GM12892 (cell line): Measurements from ENCODE around the gene SLC35B1.

Experiments
- DNase-seq: peaks from one replicate; pipeline ENCODE4 v3.0.0; 2011; ENCODE audit not compliant: insufficient read length
- FAIRE-seq: peaks from 2 replicates; lab custom pipeline; 2011; peaks lifted over from hg19 to GRCh38; lab: Jason Lieb, UNC
- POLR2A ChIP-seq: IDR thresholded peaks from 2 replicates; pipeline ENCODE4 v1.6.1; 2011; ENCODE audit warnings: low read depth, low read length, control low read depth
- POLR2AphosphoS5 ChIP-seq: IDR thresholded peaks from 2 replicates; pipeline ENCODE4 v1.6.1; 2011; ENCODE audit warnings: low read depth, low read length, control low read depth
- TAF1 ChIP-seq: IDR thresholded peaks from 2 replicates; pipeline ENCODE4 v1.6.1; 2011; ENCODE audit warnings: low read depth, mild to moderate bottlenecking, control low read depth, low read length, borderline replicate concordance

The SLC35B1 gene

GRCh38 chr17:49746791-49747490 lies 39.2 kb upstream of the SLC35B1 start:
- TF ChIP-seq TAF1 (no peak), POLR2AphosphoS5 (0 out of 2 replicates have a peak, but pooled peaks have one; percentile 28), POLR2A (0 out of 2 replicates have a peak, but pooled peaks have one; percentile 39)
- DNase-seq, result no peak
- FAIRE-seq, result peak; percentile 91

- DNase-seq, result no peak
- peak; percentile 33 for FAIRE-seq
- TF ChIP-seq POLR2A (no peak), TAF1 (no peak), POLR2AphosphoS5 (no peak)
Observed at GRCh38 chr17:49745175-49746139, 37.7 kb upstream of the SLC35B1 start.

GRCh38 chr17:49742166-49742638 lies 34.4 kb upstream of the SLC35B1 start:
- TF ChIP-seq POLR2A (no peak), TAF1 (no peak), POLR2AphosphoS5 (no peak)
- FAIRE-seq (no peak), DNase-seq (no peak)

- FAIRE-seq, result no peak
- DNase-seq, result no peak
- TF ChIP-seq POLR2A (0 out of 2 replicates have a peak, but pooled peaks have one; percentile 2), POLR2AphosphoS5 (no peak), TAF1 (no peak)
Observed at GRCh38 chr17:49741692-49742076, 33.9 kb upstream of the SLC35B1 start.

GRCh38 chr17:49741009-49741691 lies 33.4 kb upstream of the SLC35B1 start:
- DNase-seq (no peak), FAIRE-seq (peak; percentile 71)
- TF ChIP-seq POLR2A (peak; percentile 49), TAF1 (no peak)

- FAIRE-seq (peak; percentile 84), DNase-seq (peak; percentile 46)
- TF ChIP-seq POLR2A, result no peak
- TF ChIP-seq TAF1, result no peak; the same call in 1 of the 2 replicates
- no peak for TF ChIP-seq POLR2AphosphoS5
Observed at GRCh38 chr17:49739641-49740271, 32.0 kb upstream of the SLC35B1 start.

GRCh38 chr17:49738456-49739163 lies 30.8 kb upstream of the SLC35B1 start:
- no peak for FAIRE-seq
- DNase-seq, result no peak
- no peak for TF ChIP-seq TAF1
- TF ChIP-seq POLR2A, result no peak
- TF ChIP-seq POLR2AphosphoS5, result no peak

- TF ChIP-seq POLR2A (no peak), TAF1 (no peak), POLR2AphosphoS5 (no peak)
- FAIRE-seq, result no peak
- no peak for DNase-seq
Observed at GRCh38 chr17:49734515-49735490, 27.0 kb upstream of the SLC35B1 start.

GRCh38 chr17:49731435-49731831 lies 23.7 kb upstream of the SLC35B1 start:
- FAIRE-seq, result no peak
- DNase-seq, result no peak
- TF ChIP-seq TAF1 (no peak), POLR2AphosphoS5 (no peak), POLR2A (no peak)

GRCh38 chr17:49730785-49731434 lies 23.1 kb upstream of the SLC35B1 start:
- no peak for DNase-seq
- TF ChIP-seq POLR2A, result no peak
- TF ChIP-seq TAF1, result no peak
- no peak for TF ChIP-seq POLR2AphosphoS5
- FAIRE-seq, result no peak
